GM19452 (cell line): Measurements from ENCODE around the gene MTA3.

Source experiments
- ATAC-seq: cut with Tn5 transposase; IDR thresholded peaks from one replicate; pipeline ENCODE4 v1.9.1; 2021; ENCODE audit not compliant: unreplicated experiment

Gene MTA3

DNA sequence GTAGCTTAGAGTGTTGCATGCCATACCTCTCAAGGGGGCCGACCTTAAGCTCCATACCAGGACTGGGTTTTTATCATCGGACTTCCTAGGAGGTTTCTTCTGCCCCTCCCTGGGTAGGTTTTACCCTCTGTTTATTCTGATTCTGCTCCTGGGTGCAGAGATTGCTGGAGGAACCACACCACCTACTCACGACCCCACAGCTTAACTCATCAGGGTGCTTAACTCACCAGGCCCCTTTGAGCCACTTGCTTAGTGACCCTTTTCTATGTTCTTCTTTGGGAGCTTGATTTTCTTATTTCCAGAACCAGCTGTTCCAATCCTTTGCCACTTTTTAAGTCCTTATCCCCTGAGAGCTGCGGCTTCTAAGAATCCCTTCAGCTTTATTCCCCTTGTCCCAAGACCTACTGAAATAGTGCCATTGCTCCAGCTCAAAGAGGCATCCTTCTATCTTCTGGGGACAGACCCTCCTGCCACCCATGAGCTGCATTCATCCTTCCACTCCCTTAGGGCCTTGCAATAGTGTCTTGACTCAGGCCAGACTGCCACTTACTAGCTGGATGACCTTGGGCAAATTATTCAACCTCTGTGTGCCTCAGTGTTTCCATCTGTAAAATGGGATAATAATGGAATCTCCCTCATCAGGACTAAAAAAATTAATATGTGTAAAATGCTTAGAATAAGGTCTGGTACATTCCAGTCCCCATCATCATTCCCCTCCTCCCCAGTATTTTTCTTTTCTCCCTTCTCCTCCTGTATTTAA is 189.7 kb downstream of the MTA3 start:
- ATAC-seq, result no peak

DNA sequence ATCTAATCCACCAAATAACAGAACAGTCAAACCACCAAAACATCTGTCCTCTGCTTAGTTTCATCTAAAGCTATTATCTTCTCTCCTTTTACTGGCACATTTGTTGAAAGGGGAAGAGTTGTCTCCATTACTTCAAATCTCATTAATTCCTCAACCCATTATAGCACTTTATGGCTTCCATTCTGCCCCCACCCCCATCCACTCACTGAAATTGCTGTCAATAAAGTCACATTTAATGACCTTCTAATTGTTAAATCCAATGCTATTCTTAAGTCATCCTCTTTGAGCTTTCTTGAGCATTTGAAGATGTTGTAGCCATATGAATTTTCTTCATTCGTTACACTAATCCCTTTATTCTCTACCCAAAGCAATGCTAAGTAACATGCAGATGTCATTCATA is 190.3 kb downstream of the MTA3 start:
- no peak for ATAC-seq

DNA sequence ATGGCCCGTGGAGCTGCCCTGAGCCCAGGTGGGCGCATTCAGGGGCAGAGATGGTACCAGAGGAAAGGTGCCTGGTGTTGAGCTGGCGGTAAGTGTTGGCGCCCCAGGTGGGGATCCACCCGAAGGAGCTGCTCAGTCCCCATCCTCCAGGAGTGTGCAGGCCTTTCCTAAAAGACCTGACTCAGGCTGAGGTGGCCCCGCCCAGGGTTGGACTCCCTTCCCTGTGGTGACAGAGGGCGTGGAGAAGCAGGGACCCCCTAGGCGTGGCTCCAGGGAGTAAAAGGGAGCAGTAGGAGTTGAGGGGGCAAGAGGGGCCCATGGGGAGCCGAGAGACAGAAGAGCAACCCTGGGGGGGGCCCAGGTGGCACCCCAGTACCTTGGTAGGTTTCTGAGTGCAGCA is 193.1 kb downstream of the MTA3 start:
- ATAC-seq, result no peak

DNA sequence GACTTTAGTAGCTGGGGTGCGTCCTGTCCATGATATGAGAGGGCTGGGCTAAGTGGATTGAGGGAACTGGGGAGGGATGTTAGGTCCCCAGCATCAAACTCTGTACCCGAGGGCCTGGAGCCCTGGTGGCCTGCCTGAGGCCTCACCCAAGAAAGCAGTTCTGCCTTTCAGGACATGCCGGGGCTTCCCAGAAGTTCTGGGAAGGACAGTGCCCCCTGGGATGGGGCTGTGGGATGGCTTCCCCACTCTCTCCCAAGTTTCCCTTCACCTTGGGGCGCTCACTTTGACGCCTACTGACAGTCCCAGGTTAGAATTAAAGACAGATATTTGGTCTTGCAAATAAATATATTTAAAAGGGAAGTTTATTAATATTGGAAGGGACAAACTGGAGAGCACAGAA is 193.7 kb downstream of the MTA3 start:
- ATAC-seq, result no peak

DNA sequence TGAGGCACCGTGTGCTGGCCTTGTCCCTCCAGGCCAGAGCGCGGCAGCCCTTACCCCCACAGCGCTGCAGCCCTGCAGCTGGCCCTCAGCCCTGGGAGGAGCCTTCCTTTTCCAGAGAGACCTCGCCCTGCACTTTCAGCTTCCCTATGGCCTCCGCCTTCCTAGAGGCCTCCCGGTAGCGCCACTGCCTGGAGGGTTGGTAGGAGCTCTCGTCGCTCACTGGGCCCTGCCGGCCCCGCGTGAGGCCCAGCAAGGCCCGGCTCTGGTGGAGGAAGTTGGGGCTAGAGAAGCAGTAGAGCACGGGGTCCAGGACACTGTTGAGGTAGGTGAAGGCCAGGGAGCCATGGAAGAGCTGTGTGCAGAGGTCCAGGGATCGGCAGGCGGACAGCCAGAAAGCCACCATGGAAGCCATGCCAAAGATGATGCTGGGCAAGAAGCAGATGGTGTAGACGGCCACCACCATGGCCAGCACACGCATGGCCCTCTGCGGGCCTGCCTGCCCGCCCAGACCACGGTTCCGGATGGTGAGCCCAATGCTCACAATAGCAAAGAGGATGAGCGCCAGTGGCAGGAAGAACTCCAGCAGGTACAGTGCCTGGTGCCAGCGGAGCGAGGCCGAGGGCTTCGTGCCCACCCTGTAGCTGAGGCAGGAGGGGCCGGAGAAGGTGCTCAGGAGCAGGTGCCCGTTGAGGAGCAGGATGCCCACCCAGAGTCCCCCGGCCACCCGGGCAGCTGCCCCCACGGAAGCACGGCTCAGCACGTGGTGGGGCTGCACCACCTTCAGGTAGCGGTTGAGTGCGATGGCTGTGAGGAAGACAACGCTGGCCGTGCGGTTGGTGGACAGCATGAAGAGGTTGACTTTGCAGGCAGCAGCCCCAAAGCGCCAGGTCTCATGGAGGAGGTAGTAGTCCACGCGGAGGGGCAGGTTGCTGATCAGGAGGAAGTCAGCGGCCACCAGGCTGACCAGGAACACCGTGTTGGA is 194.7 kb downstream of the MTA3 start:
- no peak for ATAC-seq

DNA sequence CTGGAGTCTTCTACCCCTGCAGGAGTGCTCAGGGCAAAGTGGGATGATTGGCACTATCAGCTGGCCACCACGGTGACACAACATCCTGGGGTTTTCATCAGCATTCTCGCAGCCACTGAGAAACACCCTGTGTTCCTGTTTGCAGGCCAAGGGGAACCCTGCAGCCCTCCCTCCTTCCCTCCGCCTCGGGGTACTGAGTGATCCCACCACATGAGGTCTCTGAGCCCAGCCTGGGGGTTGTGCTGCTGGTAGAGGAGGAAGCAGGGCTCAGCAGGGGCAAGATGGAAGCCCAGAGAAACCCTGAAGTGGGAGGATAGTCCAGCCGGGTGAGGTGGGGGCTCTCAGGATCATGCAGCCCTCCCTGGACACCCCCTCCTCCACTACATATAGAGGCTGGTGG is 195.7 kb downstream of the MTA3 start, which contains the start of gene OXER1:
TSS of gene OXER1 (minus strand) at position 40 of the 400 bp plus-strand sequence. CDS start 73 bp downstream, outside the sequence.
- ATAC-seq, result no peak

DNA sequence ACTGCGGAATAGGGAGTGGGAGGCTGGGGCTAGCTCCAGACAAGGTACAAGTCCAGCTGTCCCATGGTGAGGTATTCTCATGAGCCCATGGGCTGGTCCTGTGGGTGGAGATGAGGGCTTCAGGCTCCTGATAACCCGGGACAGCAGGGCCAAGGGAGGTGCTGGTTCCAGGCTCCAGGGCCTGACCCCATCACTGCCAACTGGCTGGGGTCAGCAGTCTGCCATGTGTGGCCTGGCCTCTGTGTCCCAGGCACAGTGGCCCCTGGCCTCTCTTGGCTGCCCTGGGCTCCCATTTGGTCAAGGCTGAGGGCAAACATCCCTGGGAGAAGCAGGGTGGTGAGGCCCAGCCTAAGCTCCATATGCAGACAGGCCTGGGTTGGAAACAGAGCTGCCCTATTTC is 196.5 kb downstream of the MTA3 start:
- ATAC-seq, result no peak

DNA sequence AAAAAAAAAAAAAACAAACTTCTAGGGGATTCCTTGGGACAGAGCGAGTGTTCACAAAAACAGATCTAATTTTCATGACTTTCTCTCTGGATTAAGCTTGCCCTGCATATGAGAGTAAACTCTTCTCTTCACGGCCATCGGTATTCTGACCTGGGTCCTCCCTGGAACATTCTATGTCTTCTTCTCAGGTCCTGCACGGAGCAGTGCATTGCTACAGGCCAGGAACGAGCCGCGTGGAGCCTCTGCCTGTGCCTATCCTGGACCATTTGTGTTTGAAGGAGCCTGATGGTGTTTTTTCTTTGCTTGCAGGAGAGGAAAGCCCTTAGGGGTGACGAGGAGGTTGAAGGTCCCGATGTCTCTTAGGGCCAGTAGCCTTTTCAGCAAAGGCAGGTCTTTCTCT is 197.3 kb downstream of the MTA3 start:
- no peak for ATAC-seq

DNA sequence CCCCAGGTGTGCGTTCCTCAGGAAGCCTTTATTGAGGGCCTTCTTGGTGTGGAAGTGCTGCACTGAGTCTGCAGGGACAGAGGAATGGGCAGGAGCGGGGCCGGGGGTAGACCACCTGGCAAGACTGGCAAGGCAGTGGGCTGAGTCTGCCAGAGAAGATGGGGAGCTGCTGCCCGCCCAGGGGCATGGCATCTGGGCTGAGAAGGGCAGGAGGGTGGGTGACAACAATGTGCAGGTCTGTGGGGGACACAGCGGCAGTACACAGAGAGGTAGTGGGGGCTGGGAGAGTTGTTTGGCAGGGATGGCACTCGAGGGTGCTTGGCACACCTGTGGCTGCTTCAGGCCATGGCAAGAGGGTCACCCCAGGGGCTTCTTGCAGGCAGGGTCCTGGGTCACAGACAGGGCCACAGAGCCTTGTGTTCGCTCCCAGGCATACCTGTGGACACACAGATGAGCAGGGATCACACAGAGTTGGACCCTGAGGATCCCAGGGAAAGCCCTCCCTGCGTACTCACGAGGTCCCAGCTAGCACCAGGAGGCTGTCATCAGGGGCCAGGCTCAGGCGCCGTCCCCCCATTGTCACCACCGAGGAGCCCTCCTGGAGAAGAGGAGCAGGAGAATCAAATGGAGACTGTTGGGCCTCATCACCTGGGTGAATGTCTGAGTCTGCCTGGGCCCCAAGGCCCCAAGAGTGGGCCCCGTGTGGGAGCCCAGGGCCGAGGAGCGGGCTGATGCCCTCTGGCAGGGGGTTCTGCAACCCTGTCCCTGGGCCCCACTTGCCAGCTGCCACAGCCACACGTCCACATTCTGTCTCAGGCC is 198.9 kb downstream of the MTA3 start:
- ATAC-seq, result no peak

DNA sequence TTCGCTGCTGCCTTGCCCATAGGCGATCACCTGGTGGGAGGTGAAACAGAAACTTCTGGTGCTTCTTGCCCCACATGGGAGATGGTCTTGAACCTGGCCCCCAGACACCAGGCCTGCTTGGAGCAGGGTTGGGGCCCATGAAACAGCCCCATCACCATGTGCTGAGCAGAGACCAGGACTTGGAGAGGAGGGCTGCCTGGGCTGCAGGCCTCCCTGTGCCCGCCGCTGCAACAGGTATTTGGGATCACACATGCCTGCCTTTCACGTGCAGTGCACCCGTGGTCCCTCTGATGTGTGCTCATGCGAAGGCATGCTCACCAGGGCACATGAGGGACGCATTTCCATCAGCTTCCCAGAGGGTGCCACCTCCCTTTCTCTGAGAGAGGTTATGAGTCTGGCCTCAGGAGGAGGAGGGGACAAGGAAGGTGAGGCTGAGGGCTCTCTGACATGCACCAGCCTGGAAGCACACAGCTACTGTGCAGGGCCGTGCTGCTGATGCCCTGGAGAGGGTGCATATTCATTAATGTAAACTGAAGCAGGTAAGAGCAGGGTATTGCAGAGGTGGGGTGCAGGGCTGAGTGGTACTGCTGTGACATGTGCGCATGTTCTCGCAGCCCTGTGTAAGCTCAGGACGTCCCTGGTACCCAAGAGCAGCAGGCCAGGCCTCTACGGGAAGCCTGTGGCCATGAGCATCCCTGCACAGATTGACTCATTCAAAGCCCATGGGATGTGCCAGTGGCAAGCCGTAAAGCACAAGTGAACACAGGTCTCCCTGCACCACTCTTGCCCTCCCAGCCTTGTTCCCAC is 199.7 kb downstream of the MTA3 start:
- ATAC-seq, result no peak

DNA sequence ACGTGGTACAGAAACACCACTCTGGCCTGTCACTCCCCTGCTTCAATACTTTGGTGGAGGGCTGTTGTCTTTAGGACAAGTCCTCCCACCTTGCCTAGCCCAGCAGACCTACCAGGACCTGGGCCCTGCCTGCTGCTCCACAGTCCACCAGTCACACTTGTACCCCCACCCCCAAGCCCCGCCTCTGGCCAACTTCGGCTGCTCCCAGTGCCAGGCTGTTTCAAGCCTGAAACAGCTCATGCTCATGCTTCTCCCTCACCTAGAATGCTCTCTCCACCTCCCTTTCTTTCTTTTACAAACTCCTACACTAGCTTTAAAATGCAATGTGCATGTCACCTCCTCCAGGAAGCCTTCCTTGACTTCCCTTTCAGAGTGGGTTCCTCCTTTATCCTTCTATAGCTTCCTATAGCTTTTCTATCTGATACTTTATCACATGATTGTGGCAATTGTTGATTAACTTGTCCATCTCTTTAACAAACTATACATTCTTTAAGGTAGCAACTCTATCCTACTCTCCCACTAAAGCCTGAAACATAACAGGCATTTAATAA is 200.3 kb downstream of the MTA3 start:
- no peak for ATAC-seq

DNA sequence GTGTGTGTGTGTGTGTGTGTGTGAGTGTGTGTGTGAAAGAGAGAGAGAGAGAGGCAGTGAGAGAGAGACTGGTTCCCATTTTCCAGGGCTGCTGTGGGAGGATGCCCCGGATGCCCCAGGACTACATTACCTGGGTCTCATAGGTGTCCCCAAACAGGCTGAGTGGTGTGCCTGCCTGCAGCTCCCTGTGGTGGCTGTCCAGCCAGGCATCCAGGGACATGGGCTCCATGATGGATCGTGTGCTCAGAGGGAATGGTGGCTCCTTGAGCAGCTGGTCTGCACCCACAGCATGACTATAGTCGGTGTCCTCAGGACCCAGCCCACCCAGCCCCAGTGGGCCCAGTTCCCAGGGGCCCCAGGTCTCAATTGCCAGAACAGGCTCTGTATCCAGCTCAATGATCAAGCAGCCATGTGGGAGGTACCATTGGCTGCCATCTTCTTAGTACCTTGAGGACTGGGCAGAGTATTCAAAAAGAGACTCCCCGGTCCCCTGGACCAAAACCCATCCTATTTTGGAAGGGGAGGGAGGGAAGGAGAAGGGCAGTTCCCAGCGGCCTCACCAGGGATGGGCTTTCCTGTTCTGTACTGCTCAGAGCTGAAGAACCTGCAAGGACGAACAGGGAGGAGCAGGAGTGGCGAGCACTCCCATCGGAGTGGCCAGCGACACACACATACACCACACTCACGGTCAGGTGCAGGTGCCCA is 201.3 kb downstream of the MTA3 start:
- no peak for ATAC-seq

DNA sequence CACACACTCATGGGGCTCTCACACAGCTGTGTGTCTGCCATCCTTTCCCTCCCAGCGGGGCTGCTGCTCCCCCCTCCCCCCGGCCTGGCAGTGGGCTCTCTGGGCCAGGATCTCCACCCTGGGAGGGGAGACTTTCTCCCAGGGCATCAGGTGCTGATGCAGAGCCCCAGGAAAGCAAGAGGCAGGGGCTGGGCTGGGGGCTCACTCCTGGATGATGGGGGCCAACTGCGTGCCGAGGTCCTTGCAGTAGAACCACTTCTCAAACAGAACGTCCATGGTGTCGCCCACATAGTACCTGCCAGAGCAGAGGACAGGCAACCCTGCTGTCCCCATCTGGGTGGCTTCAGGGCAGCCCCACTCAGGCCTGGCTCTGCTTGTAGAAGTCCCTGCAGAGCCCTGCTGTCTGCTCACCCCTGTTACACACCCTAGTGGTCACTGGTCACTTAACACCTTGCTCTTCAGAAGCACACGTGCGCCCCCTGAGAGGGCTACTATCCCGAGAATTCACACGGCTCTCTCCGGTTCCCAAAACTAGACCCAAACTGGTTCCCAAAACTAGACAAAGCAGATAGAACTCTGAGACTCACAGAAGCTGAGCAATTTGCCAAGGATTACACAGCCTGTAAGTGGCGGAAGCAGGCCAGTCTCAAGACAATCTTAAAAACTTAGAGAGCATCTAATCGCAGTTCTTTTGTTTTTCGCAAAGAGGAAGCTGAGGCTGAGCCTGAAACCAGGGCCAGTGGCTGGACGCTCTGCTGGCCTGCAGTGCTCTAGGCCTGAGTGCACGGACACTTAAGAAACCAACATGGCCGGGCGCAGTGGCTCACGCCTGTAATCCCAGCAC is 202.1 kb downstream of the MTA3 start:
- no peak for ATAC-seq

DNA sequence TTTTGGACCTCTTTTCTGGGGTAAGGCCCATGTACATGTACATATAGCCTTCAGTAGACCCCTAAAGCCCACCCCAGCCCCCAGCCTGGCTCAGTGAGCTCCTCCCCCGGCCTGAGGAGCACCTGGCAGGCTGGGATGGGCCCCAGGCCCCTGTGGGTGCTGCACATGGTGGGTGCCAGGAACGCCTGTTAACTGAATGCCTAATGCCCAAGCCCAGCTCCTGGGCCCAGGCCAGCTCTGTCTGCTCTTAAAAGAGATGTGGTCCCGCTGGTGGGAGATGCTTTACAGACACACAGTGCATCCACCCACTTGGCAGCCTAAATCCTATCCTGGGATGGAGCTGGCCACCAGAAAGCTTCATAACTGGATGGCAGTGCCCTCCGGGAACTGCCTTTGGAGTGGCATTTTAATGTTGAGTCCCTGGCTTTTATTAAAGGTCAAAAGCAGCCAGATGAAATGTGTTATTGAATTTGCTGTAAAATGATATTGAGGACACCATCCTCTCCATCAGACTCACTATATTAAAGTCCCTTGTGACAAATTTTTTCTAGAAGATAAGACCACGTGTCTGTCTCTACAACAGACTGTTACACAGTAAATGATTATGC is 203.2 kb downstream of the MTA3 start:
- ATAC-seq, result no peak

DNA sequence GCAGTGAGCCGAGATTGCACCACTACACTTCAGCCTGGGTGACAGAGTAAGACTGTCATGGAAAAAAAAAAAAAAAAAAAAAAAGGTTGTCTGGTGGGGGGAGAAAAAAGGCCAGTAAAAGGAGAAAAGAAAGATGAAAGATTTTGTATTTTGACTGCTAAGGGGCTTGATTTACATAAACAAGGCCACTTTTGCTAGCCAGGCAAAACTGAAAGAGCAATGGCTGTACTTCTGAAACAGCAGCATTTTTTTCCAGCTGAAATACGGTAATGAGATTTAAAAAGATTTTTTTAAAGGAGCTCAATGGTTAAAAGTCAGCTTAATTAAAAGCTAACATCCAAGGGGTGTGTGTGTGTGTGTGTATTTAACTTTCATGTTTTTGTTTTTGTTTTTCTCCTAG is 206.8 kb downstream of the MTA3 start:
- ATAC-seq, result no peak

DNA sequence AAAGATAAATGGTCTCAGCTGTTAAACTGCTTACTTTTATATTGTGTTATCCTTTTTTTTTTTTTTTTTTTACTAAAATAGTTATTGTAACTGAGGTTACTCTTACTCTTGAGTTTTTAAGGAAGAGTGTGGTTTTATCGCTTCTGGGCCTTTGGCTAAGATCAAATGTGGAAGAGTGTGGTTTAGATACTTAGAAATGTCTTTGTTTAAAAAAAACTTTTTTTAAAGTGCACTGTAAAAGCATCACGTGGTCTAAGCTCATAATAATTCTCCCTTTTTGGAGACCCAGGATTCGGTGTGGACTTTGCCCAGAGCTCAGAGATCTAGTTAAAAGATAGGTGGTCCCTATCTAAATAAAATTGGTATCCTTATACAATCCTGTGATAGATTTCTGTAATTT is 207.4 kb downstream of the MTA3 start:
- ATAC-seq, result no peak

DNA sequence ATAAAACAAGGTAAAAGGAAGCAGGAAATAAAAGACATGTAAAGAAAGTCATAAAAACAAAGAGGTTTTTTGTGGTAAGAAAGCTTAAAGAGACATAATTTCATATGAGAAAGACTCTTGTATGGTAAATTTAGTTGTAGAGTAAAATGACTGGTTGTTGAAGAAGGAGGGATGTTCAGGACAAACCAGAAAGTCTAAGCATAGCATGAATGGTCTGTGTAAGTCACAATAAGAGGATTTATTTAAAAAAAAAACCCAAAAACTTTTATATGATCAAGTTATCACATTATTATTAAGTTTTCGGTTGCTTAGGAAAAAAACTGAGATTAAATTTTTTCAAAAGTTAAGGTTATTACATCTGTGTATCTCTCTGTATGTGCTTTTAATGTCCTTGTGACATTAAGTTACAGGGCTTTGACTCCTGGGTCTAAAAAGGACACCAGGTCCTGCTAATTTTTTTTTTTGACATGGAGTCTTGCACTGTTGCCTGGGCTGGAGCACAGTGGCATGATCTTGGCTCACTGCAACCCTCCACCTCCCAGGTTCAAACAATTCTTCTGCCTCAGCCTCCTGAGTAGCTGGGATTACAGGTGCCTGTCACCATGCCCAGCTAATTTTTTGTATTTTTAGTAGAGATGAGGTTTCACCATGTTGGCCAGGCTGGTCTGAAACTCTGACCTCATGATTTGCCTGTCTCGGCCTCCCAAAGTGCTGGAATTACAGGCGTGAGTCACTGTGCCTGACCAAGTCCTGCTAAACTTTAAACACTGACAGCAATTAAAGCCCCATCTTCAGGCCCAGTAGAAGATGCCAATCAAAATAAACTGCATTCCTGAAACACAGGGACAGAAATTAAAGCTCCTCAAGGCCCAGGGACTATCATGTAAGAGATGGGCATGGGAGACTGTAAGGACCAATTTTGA is 209.7 kb downstream of the MTA3 start:
- ATAC-seq, result no peak
